NT2/D1 (cell line): Measurements from ENCODE around the gene CELSR2.
A peak's percentile ranks its signal among the peaks of the same experiment; 100 is the strongest.

Experiments
- DNase-seq: peaks from one replicate; pipeline ENCODE4 v3.0.0-alpha.2; 2011; ENCODE audit warnings: low read depth, low spot score
- H3K27me3 ChIP-seq: 2 replicates; pipeline ENCODE4 v1.6.0; 2011; ENCODE audit warnings: mild to moderate bottlenecking; ENCODE audit not compliant: insufficient read length, insufficient read depth
- H3K36me3 ChIP-seq: 2 replicates; pipeline ENCODE4 v1.6.1; 2011; ENCODE audit warnings: mild to moderate bottlenecking, low read length, mixed read lengths; ENCODE audit not compliant: insufficient read depth, insufficient read length
- H3K4me1 ChIP-seq: 2 replicates; pipeline ENCODE4 v1.5.1; 2011; ENCODE audit not compliant: insufficient read depth, insufficient read length
- H3K4me3 ChIP-seq: 2 replicates; pipeline ENCODE4 v1.5.1; 2011; ENCODE audit warnings: low read depth; ENCODE audit not compliant: insufficient read length
- H3K9ac ChIP-seq: 2 replicates; pipeline ENCODE4 v1.6.0; 2011; ENCODE audit warnings: low read depth; ENCODE audit not compliant: insufficient read length
- H3K9me3 ChIP-seq: 2 replicates; pipeline ENCODE4 v1.5.1; 2011; ENCODE audit warnings: mild to moderate bottlenecking, low read length; ENCODE audit not compliant: insufficient read depth
- SUZ12 ChIP-seq: IDR thresholded peaks from 2 replicates; pipeline ENCODE4 v1.6.1; 2011; ENCODE audit not compliant: insufficient read length, insufficient read depth; ENCODE audit errors: extremely low read depth
- YY1 ChIP-seq: IDR thresholded peaks from 2 replicates; pipeline ENCODE4 v1.6.1; 2011; ENCODE audit not compliant: insufficient read length, insufficient read depth
- ZNF274 ChIP-seq: IDR thresholded peaks from 2 replicates; pipeline ENCODE4 v1.6.1; 2011; ENCODE audit warnings: mild to moderate bottlenecking, low read depth, low read length

Gene CELSR2

DNA sequence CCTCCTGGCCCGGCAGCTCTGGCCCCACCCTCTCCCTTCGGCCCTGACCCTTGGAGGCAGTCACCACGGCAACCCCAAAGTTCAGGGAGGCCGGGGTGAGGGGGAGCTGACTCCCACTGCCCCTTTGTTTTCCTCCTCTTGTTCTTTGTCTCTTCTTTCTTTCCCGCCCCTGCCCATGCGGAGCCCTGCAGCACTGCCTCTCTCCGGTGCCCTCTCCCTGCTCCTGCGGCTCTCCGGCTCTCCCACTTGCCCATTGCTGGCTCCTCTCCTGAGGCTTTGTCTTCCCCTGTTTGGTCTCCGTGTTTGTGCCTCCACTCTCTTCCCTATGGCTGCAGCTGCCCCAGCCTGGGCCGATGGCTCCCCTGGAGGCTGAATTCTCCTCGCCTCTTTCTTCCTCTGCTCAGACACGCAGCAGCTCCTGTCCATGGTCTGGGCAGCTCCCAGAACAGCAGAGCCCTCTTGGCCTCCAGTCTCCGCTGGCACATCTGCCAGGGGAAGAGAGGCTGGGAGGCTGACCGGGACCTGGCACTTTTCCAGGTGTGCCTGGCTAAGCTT is 5.8 kb downstream of the CELSR2 start:
- no peak overlapping the region for H3K4me3 ChIP-seq
- peaks cover 51% of the 10 kb centered on the region for H3K4me1 ChIP-seq
- no peak for TF ChIP-seq SUZ12
- no peak for TF ChIP-seq ZNF274
- TF ChIP-seq YY1 = no peak
- peaks cover 6% of the 10 kb centered on the region for H3K27me3 ChIP-seq
- peak overlapping the region; percentile 72 for H3K9ac ChIP-seq
- no peaks in the 10 kb centered on the region for H3K9me3 ChIP-seq
- peaks cover 46% of the 10 kb centered on the region for H3K36me3 ChIP-seq
- no peak for DNase-seq

DNA sequence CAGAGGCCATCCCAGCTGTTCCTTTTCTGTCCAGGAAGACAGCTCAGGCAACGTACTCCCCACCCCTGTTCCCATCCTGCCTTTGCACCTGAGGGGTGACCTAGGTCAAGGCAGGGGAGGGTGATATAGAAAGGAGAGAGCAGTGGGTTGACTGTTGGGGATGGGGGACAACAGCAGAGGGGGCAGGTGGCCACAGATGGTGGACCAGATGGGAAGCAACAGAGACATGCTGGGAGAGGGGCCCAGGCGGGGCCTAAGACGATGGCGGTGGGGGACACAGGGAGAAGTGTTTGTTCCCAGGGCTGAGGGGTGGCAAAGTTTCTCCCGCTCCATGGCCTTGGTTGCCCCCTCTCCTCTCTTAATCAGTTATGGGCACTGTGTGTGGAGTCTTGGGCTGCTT is 6.3 kb downstream of the CELSR2 start:
- Histone ChIP-seq H3K9me3 (no peaks in the 10 kb centered on the region), H3K4me1 (peaks cover 50% of the 10 kb centered on the region), H3K9ac (peak overlapping the region; percentile 72), H3K36me3 (peaks cover 47% of the 10 kb centered on the region), H3K4me3 (no peak overlapping the region), H3K27me3 (peaks cover under 1% of the 10 kb centered on the region)
- TF ChIP-seq YY1 = no peak
- TF ChIP-seq SUZ12 = no peak
- no peak for TF ChIP-seq ZNF274
- no peak for DNase-seq

DNA sequence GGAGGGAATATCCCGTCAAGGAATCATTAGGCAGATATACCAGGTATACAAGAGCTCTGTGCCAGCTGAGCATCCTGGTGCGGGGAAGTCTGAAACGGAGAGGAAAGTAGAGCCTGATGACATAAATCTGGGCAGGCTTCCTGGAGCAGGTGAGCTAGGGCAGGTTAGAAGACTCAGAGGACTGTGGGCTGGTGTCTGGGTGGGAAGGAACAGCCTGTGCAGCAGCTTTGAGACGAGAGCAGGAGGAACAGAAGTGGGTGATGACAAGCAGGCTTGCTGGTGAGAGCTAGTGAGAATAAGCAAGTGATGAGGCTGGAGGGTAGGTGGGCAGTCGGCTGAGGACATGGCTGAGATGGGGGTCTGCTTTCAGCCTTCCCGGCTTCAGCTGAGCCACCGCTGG is 6.7 kb downstream of the CELSR2 start:
- Histone ChIP-seq H3K27me3 (no peaks in the 10 kb centered on the region), H3K9me3 (no peaks in the 10 kb centered on the region), H3K4me1 (peaks cover 50% of the 10 kb centered on the region), H3K4me3 (no peak overlapping the region), H3K9ac (no peak overlapping the region), H3K36me3 (peaks cover 47% of the 10 kb centered on the region)
- DNase-seq = no peak
- no peak for TF ChIP-seq YY1
- no peak for TF ChIP-seq ZNF274
- TF ChIP-seq SUZ12 = no peak

DNA sequence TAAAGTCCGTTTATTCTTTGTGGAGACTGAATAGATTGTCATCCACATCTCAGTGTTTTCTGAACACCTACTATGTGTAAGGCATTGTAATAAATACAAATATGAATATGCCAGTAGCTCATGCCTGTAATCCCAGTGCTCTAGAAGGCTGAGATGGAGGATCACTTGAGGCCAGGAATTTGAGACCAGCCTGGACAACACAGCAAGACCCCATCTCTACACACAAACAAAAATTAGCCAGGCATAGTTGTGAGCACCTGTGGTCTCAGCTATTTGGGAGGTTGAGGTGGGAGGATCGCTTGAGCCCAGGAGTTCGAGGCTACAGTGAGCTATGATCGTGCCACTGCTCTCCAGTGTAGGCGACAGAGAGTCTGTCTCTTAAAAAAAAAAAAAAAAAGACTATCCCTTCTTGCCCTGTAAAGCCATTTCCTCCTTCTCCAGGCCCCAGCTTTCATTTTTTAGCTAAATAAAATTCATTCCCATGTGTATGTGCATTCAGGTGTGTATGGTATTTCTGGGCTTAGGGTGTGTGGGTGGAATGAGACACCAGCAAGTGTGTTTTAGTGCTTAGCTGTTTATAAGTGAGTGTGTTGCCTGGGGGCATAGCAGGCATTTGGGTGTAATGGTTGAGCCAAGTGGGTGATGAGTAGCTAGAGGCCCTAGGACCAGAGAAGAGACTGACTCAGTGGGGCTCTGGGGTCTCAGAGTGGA is 7.8 kb downstream of the CELSR2 start:
- no peak for DNase-seq
- no peaks in the 10 kb centered on the region for H3K27me3 ChIP-seq
- H3K4me3 ChIP-seq = no peak overlapping the region
- peaks cover 47% of the 10 kb centered on the region for H3K36me3 ChIP-seq
- H3K9me3 ChIP-seq = no peaks in the 10 kb centered on the region
- no peak overlapping the region for H3K9ac ChIP-seq
- TF ChIP-seq ZNF274 = no peak
- TF ChIP-seq SUZ12 = no peak
- no peak for TF ChIP-seq YY1
- peaks cover 50% of the 10 kb centered on the region for H3K4me1 ChIP-seq

DNA sequence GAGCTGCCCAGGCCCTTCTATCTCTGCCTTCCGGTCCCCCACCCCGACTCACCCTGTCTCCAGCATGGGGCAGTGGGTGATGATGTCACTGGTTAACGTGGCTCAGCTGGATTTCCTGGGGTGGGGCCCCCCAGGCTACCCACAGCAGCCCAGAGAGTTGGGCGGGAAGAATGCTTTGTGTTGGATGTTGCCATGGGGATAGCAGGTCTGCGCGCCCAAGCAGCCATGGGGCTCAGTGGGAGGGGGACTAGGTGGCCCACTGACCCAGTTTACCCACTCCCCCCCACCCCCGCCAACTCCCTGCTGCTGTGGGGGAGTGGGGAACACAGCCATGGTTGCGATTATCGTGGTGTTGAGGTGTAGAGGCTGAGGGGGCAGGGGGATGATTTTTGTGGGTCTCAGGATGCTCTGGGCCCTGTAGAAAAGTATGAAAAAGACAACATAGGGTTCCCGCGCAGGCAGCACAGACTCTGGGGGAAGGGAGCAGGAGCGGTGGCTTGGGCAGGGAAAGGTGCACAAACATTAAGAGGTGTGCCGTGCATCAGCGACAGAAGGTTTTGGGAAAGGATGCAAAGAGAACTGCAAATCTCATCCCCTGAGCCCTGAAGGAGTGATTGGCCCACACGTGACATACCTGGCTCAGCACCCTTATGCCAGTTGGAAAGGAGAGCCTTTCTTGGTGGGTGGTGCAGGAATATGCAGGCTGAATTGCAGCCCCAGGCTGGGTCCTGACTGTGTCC is 8.5 kb downstream of the CELSR2 start:
- Histone ChIP-seq H3K9me3 (no peaks in the 10 kb centered on the region), H3K27me3 (no peaks in the 10 kb centered on the region), H3K36me3 (peaks cover 46% of the 10 kb centered on the region), H3K4me3 (no peak overlapping the region), H3K4me1 (peaks cover 50% of the 10 kb centered on the region), H3K9ac (peak overlapping the region; percentile 36)
- DNase-seq = no peak
- TF ChIP-seq ZNF274 = no peak
- no peak for TF ChIP-seq SUZ12
- no peak for TF ChIP-seq YY1

DNA sequence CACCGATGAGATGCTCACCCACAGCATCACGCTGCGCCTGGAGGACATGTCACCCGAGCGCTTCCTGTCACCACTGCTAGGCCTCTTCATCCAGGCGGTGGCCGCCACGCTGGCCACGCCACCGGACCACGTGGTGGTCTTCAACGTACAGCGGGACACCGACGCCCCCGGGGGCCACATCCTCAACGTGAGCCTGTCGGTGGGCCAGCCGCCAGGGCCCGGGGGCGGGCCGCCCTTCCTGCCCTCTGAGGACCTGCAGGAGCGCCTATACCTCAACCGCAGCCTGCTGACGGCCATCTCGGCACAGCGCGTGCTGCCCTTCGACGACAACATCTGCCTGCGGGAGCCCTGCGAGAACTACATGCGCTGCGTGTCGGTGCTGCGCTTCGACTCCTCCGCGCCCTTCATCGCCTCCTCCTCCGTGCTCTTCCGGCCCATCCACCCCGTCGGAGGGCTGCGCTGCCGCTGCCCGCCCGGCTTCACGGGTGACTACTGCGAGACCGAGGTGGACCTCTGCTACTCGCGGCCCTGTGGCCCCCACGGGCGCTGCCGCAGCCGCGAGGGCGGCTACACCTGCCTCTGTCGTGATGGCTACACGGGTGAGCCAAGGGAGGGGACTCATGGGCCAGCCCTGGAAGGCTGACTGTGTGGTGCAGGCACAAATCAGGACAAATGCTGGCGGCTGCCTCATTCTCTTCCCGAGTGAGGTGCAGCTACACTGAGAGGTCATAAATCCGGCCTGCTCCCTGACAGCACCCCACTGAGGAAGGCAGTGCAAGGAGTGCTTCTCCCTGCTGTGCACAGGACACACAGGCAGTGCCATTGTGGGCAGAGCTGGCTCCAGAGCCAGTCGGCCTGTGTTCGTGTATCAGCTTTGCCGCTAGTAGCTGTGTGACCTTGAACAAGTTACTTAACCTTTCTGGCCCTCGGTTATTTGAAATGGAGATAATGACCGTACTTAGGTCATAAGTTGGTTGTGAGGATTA is 9.4 kb downstream of the CELSR2 start:
- no peak for TF ChIP-seq ZNF274
- no peak for TF ChIP-seq SUZ12
- TF ChIP-seq YY1 = no peak
- H3K9me3 ChIP-seq = no peaks in the 10 kb centered on the region
- peaks cover 49% of the 10 kb centered on the region for H3K36me3 ChIP-seq
- no peaks in the 10 kb centered on the region for H3K27me3 ChIP-seq
- DNase-seq = no peak
- peak overlapping the region; percentile 70 for H3K9ac ChIP-seq
- H3K4me3 ChIP-seq = no peak overlapping the region
- peaks cover 47% of the 10 kb centered on the region for H3K4me1 ChIP-seq
